Fibroblast of upper back skin (primary cell): ENCODE measurements around the gene C10orf71.

ENCODE experiments used
- DNase-seq: peaks from one replicate; pipeline ENCODE4 v3.0.0-alpha.2; 2013

Gene C10orf71

GRCh38 chr10:49321021-49321420 is 22.1 kb downstream of the C10orf71 start:
- no peak for DNase-seq

DNA sequence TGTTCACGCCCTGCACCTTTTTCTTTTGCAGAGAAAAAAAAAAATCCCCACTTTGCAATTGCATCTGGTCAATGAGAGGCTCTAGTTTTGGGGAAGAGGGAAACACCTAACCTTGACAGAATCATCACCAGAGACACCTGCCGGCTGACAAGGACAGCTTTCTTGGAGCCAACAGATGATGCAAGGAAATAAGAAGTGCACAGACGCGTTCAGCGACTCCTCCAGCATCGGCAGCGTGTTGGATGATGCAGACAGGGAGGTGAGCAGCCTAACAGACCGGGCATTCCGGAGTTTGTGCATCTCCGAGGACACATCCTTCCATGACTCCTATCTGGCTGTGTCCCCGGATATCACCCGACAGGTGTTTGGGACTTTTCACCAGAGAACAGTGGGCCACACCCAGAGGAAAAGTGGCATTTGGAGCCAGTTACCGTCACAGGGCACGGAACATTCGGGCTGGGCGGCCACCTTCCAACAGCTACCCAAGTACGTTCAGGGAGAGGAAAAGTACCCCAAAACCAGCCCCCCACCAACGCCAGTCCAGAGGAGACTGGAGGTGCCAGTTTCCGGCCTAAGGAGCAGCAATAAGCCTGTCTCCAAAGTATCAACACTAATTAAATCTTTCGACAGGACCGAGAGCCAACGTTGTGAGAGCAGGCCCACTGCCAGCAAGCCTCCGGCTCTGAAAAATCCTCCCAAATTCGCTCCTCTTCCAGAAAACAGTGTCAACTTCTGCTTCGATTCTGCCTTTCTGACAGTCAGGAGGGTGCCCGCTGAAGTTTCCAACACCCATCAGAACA is 23.6 kb downstream of the C10orf71 start:
- DNase-seq, result no peak

- no peak for DNase-seq
Observed at GRCh38 chr10:49323171-49323895, 24.4 kb downstream of the C10orf71 start.

DNA sequence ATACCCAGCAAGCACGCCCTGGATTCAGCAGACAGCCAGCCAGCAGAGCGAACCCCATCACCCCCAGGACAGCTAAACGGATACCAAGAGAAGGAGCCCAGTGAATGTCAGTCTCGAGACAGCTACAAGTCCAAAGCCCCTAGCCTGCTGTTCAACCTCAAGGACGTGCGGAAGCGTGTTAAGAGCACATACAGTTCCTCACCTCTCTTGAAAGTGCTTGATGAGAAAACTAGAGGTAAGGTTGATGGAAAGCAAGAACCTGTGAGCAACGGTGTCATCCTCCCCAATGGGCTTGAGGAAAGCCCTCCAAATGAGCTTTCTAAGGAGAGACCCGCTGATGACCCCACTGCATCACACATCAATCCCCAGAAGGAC is 24.9 kb downstream of the C10orf71 start:
- no peak for DNase-seq

GRCh38 chr10:49324711-49325110 is 25.7 kb downstream of the C10orf71 start:
- no peak for DNase-seq

- no peak for DNase-seq
Observed at GRCh38 chr10:49325131-49325915, 26.4 kb downstream of the C10orf71 start.

- DNase-seq, result no peak
Observed at GRCh38 chr10:49325916-49326783, 27.2 kb downstream of the C10orf71 start.

- no peak for DNase-seq
Observed at GRCh38 chr10:49327036-49327813, 28.3 kb downstream of the C10orf71 start.

GRCh38 chr10:49328401-49329145 is 29.6 kb downstream of the C10orf71 start:
- no peak for DNase-seq

DNA sequence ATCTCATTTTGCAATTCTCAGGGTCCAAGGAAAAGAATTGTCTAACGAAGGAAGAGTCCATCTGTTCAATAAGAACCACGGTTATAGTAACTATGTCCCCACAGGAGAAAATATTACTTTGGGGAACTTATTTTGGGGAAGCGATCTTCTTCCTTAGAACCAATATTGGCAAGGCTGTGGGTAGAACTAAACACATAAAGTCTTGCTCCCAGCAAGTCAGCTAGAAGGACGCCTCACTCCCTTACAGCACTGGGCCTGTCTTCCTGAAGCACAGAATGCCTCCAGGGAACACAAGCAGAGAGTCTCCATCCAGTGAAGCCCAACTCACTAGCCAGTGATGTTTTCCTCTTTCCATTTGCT is 30.2 kb downstream of the C10orf71 start:
- no peak for DNase-seq

DNA sequence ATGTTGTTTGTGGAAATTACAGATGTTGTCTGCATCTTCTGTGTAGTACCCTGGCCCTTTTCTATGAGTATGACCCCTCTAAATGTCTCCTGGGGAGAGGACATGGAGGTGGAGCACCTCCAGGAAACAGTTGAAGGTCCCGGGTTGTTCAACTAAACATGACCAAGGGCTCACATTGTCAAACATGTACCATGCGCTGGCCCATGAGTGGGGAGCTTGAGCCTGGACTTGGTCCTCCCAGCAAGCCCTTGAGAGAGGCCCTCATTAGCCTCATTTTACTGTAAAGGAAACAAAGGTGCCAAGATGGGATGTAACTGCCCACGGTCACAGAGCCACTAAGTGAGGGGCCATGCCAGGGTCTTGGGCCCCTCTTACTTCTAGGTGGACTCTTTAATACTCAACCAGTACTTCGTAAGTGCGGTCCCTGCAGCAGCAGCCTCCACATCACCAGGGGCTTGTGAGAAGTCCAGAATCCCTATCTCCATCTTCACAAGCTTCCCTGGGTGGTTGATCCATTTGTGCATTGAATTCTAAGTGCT is 31.2 kb downstream of the C10orf71 start:
- no peak for DNase-seq

- DNase-seq, result no peak
Observed at GRCh38 chr10:49331431-49331830, 32.5 kb downstream of the C10orf71 start.

- DNase-seq, result no peak
Observed at GRCh38 chr10:49332333-49332732, 33.4 kb downstream of the C10orf71 start.

- DNase-seq, result no peak
Observed at GRCh38 chr10:49332768-49333167, 33.8 kb downstream of the C10orf71 start.

- no peak for DNase-seq
Observed at GRCh38 chr10:49333192-49333591, 34.2 kb downstream of the C10orf71 start.

DNA sequence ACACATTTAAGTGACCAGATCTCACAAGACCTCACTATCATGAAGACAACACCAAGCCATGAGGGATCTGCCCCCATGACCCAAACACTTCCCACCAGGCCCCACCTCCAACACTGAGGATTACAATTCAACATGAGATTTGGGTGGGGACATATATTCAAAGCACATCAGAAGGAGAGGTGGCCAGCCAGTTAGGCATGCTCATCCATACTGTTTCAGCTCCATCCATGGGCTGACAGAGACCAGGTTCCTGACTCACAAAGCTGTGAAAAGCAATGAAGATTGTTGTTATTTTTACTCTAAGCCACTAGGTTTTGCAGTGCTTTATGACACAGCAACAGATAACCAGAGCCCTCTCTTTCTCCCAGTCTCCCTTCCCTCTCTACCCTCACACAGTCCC is 36.0 kb downstream of the C10orf71 start:
- no peak for DNase-seq

- DNase-seq, result no peak
Observed at GRCh38 chr10:49335364-49335972, 36.5 kb downstream of the C10orf71 start.

- no peak for DNase-seq
Observed at GRCh38 chr10:49338604-49339003, 39.6 kb downstream of the C10orf71 start.

- DNase-seq, result no peak
Observed at GRCh38 chr10:49344840-49345239, 45.9 kb downstream of the C10orf71 start.

DNA sequence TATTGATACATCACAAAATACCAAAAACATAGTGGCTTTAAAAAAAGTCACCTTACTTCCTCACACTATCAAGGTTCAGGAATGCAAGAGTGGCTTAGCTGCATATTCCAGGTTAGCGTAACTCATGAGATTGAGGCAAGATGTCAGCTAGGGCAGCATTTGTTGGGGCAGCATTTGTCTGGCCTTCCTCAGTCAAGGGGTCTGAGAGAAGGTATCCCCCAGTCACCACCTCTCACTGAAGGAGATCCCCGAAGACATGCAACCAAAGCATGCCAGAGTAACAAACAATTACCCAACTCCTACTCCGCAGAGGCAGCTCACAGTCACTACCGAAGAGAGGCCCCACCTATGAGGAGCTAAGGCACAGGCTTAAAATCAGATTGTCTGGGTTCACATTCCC is 48.4 kb downstream of the C10orf71 start:
- no peak for DNase-seq
